MM.1S (cell line): Measurements from ENCODE around the gene DGLUCY.

Experiments used
- DNase-seq: peaks from one replicate; pipeline ENCODE4 v3.0.0-alpha.2; 2015
- H2AFZ ChIP-seq: fragments of 300-600 bp; sonication (generic); 2 replicates; pipeline ENCODE4 v1.6.0; 2016; ENCODE audit warnings: antibody characterized with exemption, low read length
- H3F3A ChIP-seq: fragments of 300-600 bp; sonication (generic); 2 replicates; pipeline ENCODE4 v1.6.1; 2016; ENCODE audit warnings: mild to moderate bottlenecking, antibody characterized with exemption, low read length, moderate library complexity, mixed read lengths; ENCODE audit not compliant: insufficient read depth
- H3K27ac ChIP-seq: fragments of 300-600 bp; sonication (generic); 2 replicates; pipeline ENCODE4 v1.5.1; 2016; ENCODE audit warnings: mild to moderate bottlenecking, low read length
- H3K27me3 ChIP-seq: fragments of 300-600 bp; sonication (generic); replicated peaks from 2 replicates; pipeline ENCODE4 v1.6.0; 2016; ENCODE audit warnings: low read length; ENCODE audit not compliant: insufficient read depth
- H3K36me3 ChIP-seq: fragments of 300-600 bp; sonication (generic); replicated peaks from 2 replicates; pipeline ENCODE4 v1.6.1; 2016; ENCODE audit warnings: mild to moderate bottlenecking, low read length, mixed read lengths; ENCODE audit not compliant: insufficient read depth
- H3K4me1 ChIP-seq: fragments of 300-600 bp; sonication (generic); 2 replicates; pipeline ENCODE4 v1.6.1; 2016; ENCODE audit warnings: low read length, mixed read lengths
- H3K4me2 ChIP-seq: fragments of 300-600 bp; sonication (generic); 2 replicates; pipeline ENCODE4 v1.6.0; 2016; ENCODE audit warnings: low read depth, low read length
- H3K4me3 ChIP-seq: fragments of 300-600 bp; sonication (generic); 2 replicates; pipeline ENCODE4 v1.5.1; 2016; ENCODE audit warnings: low read length, mixed read lengths
- H3K79me2 ChIP-seq: fragments of 300-600 bp; sonication (generic); 2 replicates; pipeline ENCODE4 v1.6.1; 2016; ENCODE audit warnings: mixed run types, low read length, mixed read lengths
- H3K9ac ChIP-seq: fragments of 300-600 bp; sonication (generic); 2 replicates; pipeline ENCODE4 v1.6.1; 2016; ENCODE audit warnings: low read length, mixed read lengths
- H3K9me2 ChIP-seq: fragments of 300-600 bp; sonication (generic); replicated peaks from 2 replicates; pipeline ENCODE4 v1.6.1; 2016; ENCODE audit warnings: mild to moderate bottlenecking, low read length, mixed read lengths; ENCODE audit not compliant: insufficient read depth
- H3K9me3 ChIP-seq: fragments of 300-600 bp; sonication (generic); replicated peaks from 2 replicates; pipeline ENCODE4 v1.6.1; 2016; ENCODE audit warnings: mild to moderate bottlenecking, low read length, mixed read lengths; ENCODE audit not compliant: insufficient read depth
- H4K20me1 ChIP-seq: fragments of 300-600 bp; sonication (generic); 2 replicates; pipeline ENCODE4 v1.6.1; 2016; ENCODE audit warnings: mild to moderate bottlenecking, low read length, moderate library complexity, mixed read lengths; ENCODE audit not compliant: insufficient read depth
- EZH2 ChIP-seq: fragments of 300-600 bp; sonication (generic); optimal IDR thresholded peaks from 2 replicates; pipeline ENCODE3; 2017; ENCODE audit warnings: low read depth, mild to moderate bottlenecking, antibody characterized with exemption, low read length, mixed read lengths
- EZH2phosphoT487 ChIP-seq: fragments of 300-600 bp; sonication (generic); IDR thresholded peaks from 2 replicates; pipeline ENCODE4 v1.6.1; 2018; ENCODE audit warnings: antibody characterized with exemption, low read length
- TF ChIP-seq, protein P1 (sequence below): fragments of 300-600 bp; sonication (generic); IDR thresholded peaks from 2 replicates; pipeline ENCODE4 v1.5.1; 2016; ENCODE audit warnings: antibody characterized with exemption, low read length, mixed read lengths

DGLUCY gene

DNA sequence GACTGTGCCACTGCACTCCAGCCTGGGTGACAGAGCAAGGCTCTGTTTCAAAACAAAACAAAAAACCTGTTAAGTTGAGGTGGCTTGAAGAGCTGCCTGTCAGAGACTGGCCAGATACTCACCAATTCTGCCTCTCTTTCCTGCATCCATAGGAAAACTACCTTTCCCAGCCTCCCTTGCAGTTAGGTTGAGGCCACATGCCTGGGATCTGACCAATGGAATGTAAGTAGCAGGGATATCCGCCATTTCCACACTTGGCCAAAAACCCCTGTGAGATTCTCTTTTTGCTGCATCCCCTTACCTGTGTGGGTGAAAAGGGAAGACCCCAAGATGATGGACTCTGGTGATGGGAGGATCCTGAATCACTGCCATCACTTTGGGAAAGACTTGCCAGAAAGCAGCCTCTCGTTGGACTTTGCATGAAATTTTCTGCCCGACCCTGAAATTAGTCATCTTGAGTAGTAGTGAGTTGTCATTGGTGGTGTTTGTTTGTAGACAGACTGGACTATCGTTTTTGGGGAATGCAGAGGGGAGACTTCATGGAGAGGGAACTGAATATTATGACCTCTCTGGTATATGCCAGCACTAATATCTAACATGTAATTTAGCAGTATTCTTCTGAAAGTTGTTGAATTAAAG, 116.6 kb downstream of the DGLUCY start:
- no peaks in the 10 kb centered on the region for H4K20me1 ChIP-seq
- H3K36me3 ChIP-seq = no peaks in the 10 kb centered on the region
- H3K4me1 ChIP-seq = peaks cover 20% of the 10 kb centered on the region
- H3K4me2 ChIP-seq = no peak overlapping the region
- no peak overlapping the region for H3K4me3 ChIP-seq
- no peaks in the 10 kb centered on the region for H3K9me3 ChIP-seq
- no peak overlapping the region for H3K9ac ChIP-seq
- H3K79me2 ChIP-seq = no peaks in the 10 kb centered on the region
- no peak for DNase-seq
- H3K27ac ChIP-seq = peak overlapping the region; percentile 64; the same call in 1 of the 2 replicates
- H3K9me2 ChIP-seq = no peaks in the 10 kb centered on the region
- H3F3A ChIP-seq = no peaks in the 10 kb centered on the region
- no peak overlapping the region for H2AFZ ChIP-seq
- H3K27me3 ChIP-seq = no peaks in the 10 kb centered on the region
- no peak for TF ChIP-seq EZH2
- TF ChIP-seq, protein P1, sequence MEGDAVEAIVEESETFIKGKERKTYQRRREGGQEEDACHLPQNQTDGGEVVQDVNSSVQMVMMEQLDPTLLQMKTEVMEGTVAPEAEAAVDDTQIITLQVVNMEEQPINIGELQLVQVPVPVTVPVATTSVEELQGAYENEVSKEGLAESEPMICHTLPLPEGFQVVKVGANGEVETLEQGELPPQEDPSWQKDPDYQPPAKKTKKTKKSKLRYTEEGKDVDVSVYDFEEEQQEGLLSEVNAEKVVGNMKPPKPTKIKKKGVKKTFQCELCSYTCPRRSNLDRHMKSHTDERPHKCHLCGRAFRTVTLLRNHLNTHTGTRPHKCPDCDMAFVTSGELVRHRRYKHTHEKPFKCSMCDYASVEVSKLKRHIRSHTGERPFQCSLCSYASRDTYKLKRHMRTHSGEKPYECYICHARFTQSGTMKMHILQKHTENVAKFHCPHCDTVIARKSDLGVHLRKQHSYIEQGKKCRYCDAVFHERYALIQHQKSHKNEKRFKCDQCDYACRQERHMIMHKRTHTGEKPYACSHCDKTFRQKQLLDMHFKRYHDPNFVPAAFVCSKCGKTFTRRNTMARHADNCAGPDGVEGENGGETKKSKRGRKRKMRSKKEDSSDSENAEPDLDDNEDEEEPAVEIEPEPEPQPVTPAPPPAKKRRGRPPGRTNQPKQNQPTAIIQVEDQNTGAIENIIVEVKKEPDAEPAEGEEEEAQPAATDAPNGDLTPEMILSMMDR = no peak
- no peak for TF ChIP-seq EZH2phosphoT487

- Histone ChIP-seq H3K27ac (no peak overlapping the region), H3F3A (no peaks in the 10 kb centered on the region), H4K20me1 (no peaks in the 10 kb centered on the region), H3K4me2 (no peak overlapping the region), H3K79me2 (no peaks in the 10 kb centered on the region), H3K4me1 (peaks cover 20% of the 10 kb centered on the region), H3K9ac (no peak overlapping the region), H3K36me3 (no peaks in the 10 kb centered on the region), H3K9me3 (no peaks in the 10 kb centered on the region), H3K27me3 (no peaks in the 10 kb centered on the region), H3K9me2 (no peaks in the 10 kb centered on the region), H2AFZ (no peak overlapping the region), H3K4me3 (no peak overlapping the region)
- no peak for TF ChIP-seq EZH2phosphoT487
- TF ChIP-seq, protein P1 = no peak
- TF ChIP-seq EZH2 = no peak
- no peak for DNase-seq
These were observed 117.6 kb downstream of the DGLUCY start for GRCh38 chr14:91231446-91231845.

DNA sequence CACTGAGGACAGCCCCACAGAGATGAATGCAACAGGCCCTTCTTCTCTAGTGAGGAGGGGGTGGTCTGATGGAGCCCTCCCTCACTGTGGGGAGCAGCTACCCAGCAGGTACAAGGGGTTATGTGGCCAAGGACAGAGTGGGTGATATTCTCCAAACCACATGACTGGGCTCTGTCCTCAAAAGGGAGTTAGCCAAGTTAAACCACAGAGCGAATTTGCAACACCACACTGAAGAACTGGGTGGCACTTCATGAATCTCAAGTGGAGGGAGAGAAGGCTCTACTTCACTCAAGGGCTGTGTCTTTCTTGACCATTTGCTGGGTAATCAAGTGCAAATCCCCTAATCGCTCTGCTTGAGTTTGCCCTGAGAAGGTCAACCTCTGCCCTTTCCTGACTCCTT, 118.2 kb downstream of the DGLUCY start:
- H3K36me3 ChIP-seq = no peaks in the 10 kb centered on the region
- no peak overlapping the region for H2AFZ ChIP-seq
- H3K9ac ChIP-seq = no peak overlapping the region
- H3K79me2 ChIP-seq = no peaks in the 10 kb centered on the region
- TF ChIP-seq EZH2phosphoT487 = no peak
- no peak for TF ChIP-seq EZH2
- TF ChIP-seq, protein P1 = no peak
- DNase-seq = no peak
- H3K9me2 ChIP-seq = no peaks in the 10 kb centered on the region
- no peak overlapping the region for H3K27ac ChIP-seq
- H3K4me1 ChIP-seq = peaks cover 20% of the 10 kb centered on the region
- H3K9me3 ChIP-seq = no peaks in the 10 kb centered on the region
- H3F3A ChIP-seq = no peaks in the 10 kb centered on the region
- H4K20me1 ChIP-seq = no peaks in the 10 kb centered on the region
- H3K4me3 ChIP-seq = no peak overlapping the region
- H3K4me2 ChIP-seq = no peak overlapping the region
- H3K27me3 ChIP-seq = no peaks in the 10 kb centered on the region
